Measurements from ENCODE around the gene NOTUM.

DNA sequence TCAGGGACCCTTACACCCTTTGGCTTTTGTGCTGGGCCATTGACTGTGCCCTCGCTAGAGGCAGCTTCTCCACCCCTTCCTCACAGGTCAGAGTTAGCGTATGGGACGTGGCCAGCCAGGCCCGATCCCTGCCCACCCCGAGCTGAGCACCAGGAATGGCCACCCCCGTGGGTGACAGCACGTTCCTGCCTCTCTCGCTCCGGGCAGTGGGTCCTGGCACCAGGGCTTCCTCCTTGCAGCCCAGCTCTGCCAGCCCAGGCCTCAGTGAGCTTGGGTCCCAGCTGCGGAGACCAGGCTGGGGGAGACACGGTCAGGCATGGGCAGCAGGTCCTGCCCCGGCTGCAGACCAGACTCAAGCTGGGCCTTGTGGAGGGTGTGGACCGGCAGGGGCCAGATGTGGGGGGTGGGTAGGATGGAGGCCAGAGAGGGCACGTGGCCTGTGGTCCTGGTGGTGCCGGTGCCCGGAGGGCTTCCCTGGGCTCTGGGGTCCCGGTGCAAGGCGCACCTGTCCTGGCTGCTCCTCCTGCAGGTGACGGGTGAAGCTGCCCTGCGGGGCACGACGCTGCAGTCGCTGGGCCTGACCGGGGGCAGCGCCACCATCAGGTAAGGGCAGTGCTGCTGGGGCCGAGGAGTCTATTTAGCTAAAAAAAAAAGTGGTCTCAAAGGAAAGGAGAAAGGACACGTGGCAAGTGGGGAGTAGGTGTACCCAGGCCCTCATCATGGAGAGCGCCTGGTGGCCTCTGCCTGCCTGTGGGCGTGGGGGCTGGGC lies 34.7 kb upstream of the NOTUM start:
- TF ChIP-seq, protein P1, sequence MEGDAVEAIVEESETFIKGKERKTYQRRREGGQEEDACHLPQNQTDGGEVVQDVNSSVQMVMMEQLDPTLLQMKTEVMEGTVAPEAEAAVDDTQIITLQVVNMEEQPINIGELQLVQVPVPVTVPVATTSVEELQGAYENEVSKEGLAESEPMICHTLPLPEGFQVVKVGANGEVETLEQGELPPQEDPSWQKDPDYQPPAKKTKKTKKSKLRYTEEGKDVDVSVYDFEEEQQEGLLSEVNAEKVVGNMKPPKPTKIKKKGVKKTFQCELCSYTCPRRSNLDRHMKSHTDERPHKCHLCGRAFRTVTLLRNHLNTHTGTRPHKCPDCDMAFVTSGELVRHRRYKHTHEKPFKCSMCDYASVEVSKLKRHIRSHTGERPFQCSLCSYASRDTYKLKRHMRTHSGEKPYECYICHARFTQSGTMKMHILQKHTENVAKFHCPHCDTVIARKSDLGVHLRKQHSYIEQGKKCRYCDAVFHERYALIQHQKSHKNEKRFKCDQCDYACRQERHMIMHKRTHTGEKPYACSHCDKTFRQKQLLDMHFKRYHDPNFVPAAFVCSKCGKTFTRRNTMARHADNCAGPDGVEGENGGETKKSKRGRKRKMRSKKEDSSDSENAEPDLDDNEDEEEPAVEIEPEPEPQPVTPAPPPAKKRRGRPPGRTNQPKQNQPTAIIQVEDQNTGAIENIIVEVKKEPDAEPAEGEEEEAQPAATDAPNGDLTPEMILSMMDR (IDR thresholded peaks at IDR 0.05; ENCODE audit: low read depth, low read length, poor library complexity, severe bottlenecking) = no peak
- TF ChIP-seq EZH2phosphoT487 (IDR thresholded peaks at IDR 0.05; ENCODE audit: borderline replicate concordance, low read length) = no peak
